ENCODE data around the gene GRAP2.

DNA sequence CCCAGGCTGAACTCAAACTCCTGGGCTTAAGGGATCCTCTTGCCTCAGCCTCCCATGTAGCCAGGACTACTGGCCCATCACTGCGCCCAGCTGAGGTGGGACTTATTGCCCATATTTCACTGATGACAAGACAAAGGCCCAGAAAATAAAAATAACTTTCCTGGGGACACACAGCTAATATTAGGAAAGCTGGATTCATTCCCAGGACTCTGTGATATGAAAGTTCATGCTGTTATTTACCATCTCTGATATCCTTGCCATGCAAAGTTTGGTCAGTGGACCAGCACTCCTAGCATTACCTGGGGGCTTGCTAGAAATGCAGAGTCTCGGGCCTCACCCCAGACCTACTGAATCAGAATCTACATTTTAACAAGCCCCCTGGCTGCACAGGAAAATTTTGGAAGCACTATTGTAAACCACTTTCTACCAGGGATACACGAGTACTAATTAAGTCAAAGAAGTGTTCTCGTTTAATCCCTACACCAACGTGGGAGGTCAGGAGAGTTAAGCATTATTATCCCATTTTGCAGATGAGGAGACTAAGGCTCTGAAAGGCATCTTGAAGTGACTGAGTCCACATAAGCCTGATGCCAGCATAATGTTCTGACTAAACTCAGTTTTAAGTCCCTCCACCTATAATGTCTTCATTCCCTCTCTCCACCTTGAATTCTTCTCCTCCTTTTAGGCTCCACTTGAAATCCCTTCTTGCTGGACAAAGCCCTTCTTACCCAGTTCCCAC lies 91.4 kb downstream of the GRAP2 start:
- TF ChIP-seq ZNF274 (IDR thresholded peaks at IDR 0.05; ENCODE audit: low read depth, low read length), result no peak
- TF ChIP-seq YY1 (IDR thresholded peaks at IDR 0.05; ENCODE audit: insufficient read depth, insufficient read length), result no peak
